NCI-H1694 treated with DMSO at 0.1 percent for 48 hours (cell line): ENCODE results near the gene AHCYL2.
"Not testable (repeated sequence)": the region's sequence is repeated elsewhere in the genome, so short reads cannot be mapped to it uniquely, and the experiment has no call there.

Experiments
- DNase-seq: peaks from one replicate; lab custom pipeline; 2025; lab: John Stamatoyannopoulos, UW

AHCYL2 gene

GRCh38 chr7:129244220-129244619, 19.4 kb downstream of the AHCYL2 start:
- no peak for DNase-seq

GRCh38 chr7:129245533-129245932, 20.7 kb downstream of the AHCYL2 start:
- DNase-seq = no peak

- no peak for DNase-seq
These were observed 22.3 kb downstream of the AHCYL2 start for GRCh38 chr7:129247087-129247486.

GRCh38 chr7:129252128-129252527, 27.3 kb downstream of the AHCYL2 start:
- peak; percentile 32 for DNase-seq

- DNase-seq = not testable (repeated sequence)
These were observed 27.8 kb downstream of the AHCYL2 start for GRCh38 chr7:129252603-129253002.

- DNase-seq = no peak
These were observed 31.0 kb downstream of the AHCYL2 start for GRCh38 chr7:129255800-129256199.

GRCh38 chr7:129256221-129256620, 31.4 kb downstream of the AHCYL2 start:
- no peak for DNase-seq

GRCh38 chr7:129257168-129257567, 32.3 kb downstream of the AHCYL2 start:
- no peak for DNase-seq

- DNase-seq = no peak
These were observed 34.0 kb downstream of the AHCYL2 start for GRCh38 chr7:129258649-129259389.

GRCh38 chr7:129262324-129262723, 37.5 kb downstream of the AHCYL2 start:
- no peak for DNase-seq

GRCh38 chr7:129263168-129263567, 38.3 kb downstream of the AHCYL2 start:
- no peak for DNase-seq

GRCh38 chr7:129264534-129264933, 39.7 kb downstream of the AHCYL2 start:
- DNase-seq = no peak

- DNase-seq = no peak
These were observed 40.5 kb downstream of the AHCYL2 start for GRCh38 chr7:129265328-129265727.

- no peak for DNase-seq
These were observed 41.4 kb downstream of the AHCYL2 start for GRCh38 chr7:129266181-129266580.

- DNase-seq = no peak
These were observed 45.2 kb downstream of the AHCYL2 start for GRCh38 chr7:129270077-129270476.

- DNase-seq = peak; percentile 8
These were observed 46.9 kb downstream of the AHCYL2 start for GRCh38 chr7:129271500-129272355.

- DNase-seq = no peak
These were observed 49.1 kb downstream of the AHCYL2 start for GRCh38 chr7:129273936-129274335.

GRCh38 chr7:129277629-129278028, 52.8 kb downstream of the AHCYL2 start:
- DNase-seq = no peak

- DNase-seq = no peak
These were observed 53.9 kb downstream of the AHCYL2 start for GRCh38 chr7:129278688-129279087.

- DNase-seq = no peak
These were observed 54.9 kb downstream of the AHCYL2 start for GRCh38 chr7:129279757-129280156.

- DNase-seq = no peak
These were observed 56.3 kb downstream of the AHCYL2 start for GRCh38 chr7:129281163-129281562.

- no peak for DNase-seq
These were observed 58.0 kb downstream of the AHCYL2 start for GRCh38 chr7:129282865-129283264.

GRCh38 chr7:129283936-129284335, 59.1 kb downstream of the AHCYL2 start:
- DNase-seq = no peak
